Stomach (tissue), 4 donors: ENCODE measurements around the gene LIN7A.

Source experiments
- EP300 ChIP-seq: sonication (generic); formaldehyde crosslinking; IDR thresholded peaks from one replicate; pipeline ENCODE4 v1.6.1; 2017; ENCODE audit warnings: antibody characterized with exemption
- POLR2A ChIP-seq, 4 donors: fragments of 450-650 bp; IDR thresholded peaks; one replicate each; pipeline ENCODE4 v1.6.1; 2016; ENCODE audit warnings: antibody characterized with exemption in 4 of 4, control low read depth in 2 of 4, mild to moderate bottlenecking in 1 of 4, moderate library complexity in 1 of 4
- POLR2AphosphoS5 ChIP-seq, 3 donors: sonication (generic); formaldehyde crosslinking; IDR thresholded peaks; one replicate each; pipeline ENCODE4 v1.6.1; 2016; ENCODE audit warnings: antibody characterized with exemption in 3 of 3
- TF ChIP-seq, protein P1 (sequence below), 7 experiments: fragments of 450-650 bp in 4 of 7; fragments of 200-600 bp in 3 of 7; sonication (generic) in 3 of 7; IDR thresholded peaks; one replicate each; pipeline ENCODE4 v1.5.1; 2016 to 2019; ENCODE audit warnings: antibody characterized with exemption in 7 of 7, control low read depth in 2 of 7, mild to moderate bottlenecking in 1 of 7

DNA sequence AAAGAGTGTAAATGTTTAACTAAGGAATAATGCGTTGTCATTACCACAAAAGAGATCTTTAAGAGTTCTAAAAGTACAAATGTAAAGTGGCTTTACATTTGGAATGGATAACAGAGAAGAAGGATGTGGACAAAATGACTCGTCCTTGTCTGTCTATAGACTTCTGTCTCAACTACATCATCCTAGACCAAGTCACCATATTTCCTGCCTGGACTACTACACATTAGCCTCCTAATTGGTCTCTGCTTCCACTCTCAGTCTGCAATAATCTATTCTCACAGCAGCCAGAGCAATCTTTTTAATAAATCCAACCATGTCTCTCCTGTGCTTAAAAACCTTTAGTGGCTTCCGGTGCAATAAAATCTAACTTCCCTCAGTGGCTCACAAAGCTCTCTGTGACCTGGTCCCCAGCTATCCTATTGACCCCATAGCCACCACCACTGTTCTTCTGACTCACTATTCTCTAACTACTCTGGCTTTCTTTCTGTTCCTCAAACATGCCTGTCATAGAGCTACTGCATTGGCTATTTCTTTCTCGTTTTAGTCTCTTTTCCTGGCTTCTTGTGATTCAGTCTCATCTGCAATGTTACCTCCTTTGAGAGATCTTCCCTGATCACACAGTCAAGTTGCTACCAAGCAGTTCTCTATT lies 130.0 kb downstream of the LIN7A start:
- TF ChIP-seq POLR2AphosphoS5 (IDR thresholded peaks at IDR 0.05) (no peak), POLR2A (IDR thresholded peaks at IDR 0.05) (no peak), EP300 (no peak)
- TF ChIP-seq, protein P1, sequence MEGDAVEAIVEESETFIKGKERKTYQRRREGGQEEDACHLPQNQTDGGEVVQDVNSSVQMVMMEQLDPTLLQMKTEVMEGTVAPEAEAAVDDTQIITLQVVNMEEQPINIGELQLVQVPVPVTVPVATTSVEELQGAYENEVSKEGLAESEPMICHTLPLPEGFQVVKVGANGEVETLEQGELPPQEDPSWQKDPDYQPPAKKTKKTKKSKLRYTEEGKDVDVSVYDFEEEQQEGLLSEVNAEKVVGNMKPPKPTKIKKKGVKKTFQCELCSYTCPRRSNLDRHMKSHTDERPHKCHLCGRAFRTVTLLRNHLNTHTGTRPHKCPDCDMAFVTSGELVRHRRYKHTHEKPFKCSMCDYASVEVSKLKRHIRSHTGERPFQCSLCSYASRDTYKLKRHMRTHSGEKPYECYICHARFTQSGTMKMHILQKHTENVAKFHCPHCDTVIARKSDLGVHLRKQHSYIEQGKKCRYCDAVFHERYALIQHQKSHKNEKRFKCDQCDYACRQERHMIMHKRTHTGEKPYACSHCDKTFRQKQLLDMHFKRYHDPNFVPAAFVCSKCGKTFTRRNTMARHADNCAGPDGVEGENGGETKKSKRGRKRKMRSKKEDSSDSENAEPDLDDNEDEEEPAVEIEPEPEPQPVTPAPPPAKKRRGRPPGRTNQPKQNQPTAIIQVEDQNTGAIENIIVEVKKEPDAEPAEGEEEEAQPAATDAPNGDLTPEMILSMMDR (IDR thresholded peaks at IDR 0.05), result no peak
